HUES64 (cell line): ENCODE data around the gene DIS3L2.
"Not testable (repeated sequence)": the region's sequence is repeated elsewhere in the genome, so short reads cannot be mapped to it uniquely, and the experiment has no call there.

Experiments
- H3K27ac ChIP-seq: 2 replicates; pipeline ENCODE4 v1.7.0; 2013; ENCODE audit warnings: low read depth, low read length, inconsistent platforms
- H3K27me3 ChIP-seq: 2 replicates; pipeline ENCODE4 v1.6.1; 2013; ENCODE audit warnings: mild to moderate bottlenecking, low read length; ENCODE audit not compliant: insufficient read depth
- H3K36me3 ChIP-seq: 2 replicates; pipeline ENCODE4 v1.6.1; 2013; ENCODE audit warnings: mild to moderate bottlenecking, low read length; ENCODE audit not compliant: insufficient read depth
- H3K4me1 ChIP-seq: 2 replicates; pipeline ENCODE4 v1.6.1; 2013; ENCODE audit warnings: mild to moderate bottlenecking, low read length, moderate library complexity; ENCODE audit not compliant: insufficient read depth
- H3K4me3 ChIP-seq: 2 replicates; pipeline ENCODE4 v1.5.1; 2013; ENCODE audit warnings: mild to moderate bottlenecking, low read length, moderate library complexity
- H3K9ac ChIP-seq: 2 replicates; pipeline ENCODE4 v1.6.1; 2013; ENCODE audit warnings: mild to moderate bottlenecking, low read depth, low read length
- H3K9me3 ChIP-seq: 2 replicates; pipeline ENCODE4 v1.6.1; 2013; ENCODE audit warnings: low read depth, low read length; ENCODE audit not compliant: insufficient read depth
- WGBS: fragments of 150-250, 120-280 bp; methylation state at CpG from one replicate; pipeline ENCODE4 v1.1.7; 2013; ENCODE audit warnings: missing lambda C conversion rate; 5-methylcytosine and 5-hydroxymethylcytosine counted together

Gene DIS3L2

DNA sequence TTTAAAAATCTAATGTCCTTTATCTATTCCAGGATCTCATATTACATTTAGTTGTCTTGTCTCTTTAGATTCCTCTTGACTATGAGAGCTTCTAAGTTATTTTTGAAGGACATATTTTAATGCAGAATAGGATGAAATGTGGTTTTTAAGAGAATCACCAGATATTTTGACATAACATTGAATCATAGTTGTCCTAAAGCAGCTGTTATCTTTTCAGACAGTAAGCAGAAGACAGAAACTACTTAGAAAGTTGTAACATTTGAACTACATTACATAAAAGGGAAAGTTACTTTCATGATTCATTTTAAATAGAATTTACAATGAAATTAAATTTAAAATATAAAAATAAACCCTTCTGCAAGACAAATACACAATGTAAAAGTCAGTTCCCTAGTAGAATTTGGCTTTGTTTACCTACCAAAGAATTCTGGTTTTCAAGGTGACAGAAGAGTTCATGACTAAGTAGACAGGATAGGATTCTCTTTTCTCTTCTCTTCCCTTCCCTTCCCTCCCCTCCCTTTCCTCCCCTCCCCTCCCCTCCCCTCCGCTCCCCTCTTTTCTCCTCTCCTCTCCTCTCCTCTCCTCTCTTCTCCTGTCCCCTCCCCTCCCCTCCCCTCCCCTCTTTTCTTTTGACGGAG, 186.0 kb downstream of the DIS3L2 start:
- Histone ChIP-seq H3K9ac (no peak overlapping the region), H3K36me3 (no peaks in the 10 kb centered on the region), H3K4me1 (no peaks in the 10 kb centered on the region), H3K27me3 (no peaks in the 10 kb centered on the region), H3K9me3 (no peaks in the 10 kb centered on the region), H3K27ac (no peak overlapping the region), H3K4me3 (no peak overlapping the region)
- 67% methylated on average over 1 of the region's 2 CpGs for WGBS

DNA sequence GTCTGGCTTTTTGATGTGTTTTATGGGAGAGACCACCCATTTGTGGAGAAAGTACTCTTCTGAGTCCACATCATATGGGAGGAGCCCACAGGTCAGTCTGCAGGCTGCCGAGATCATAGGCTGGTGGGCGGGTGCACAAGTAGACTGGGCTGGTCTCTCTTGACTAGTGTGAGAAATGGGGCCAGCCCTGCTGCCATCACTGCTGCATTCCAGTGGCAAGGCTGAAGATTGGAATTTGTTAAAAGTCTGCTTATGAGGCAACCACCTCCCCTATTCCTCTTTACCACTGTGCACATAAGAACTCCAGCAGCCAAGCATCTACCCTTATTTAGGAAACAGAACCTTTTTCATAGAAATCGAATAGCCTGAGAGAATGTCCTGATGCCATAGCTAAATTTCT, 200.7 kb downstream of the DIS3L2 start:
- Histone ChIP-seq H3K9me3 (no peaks in the 10 kb centered on the region), H3K36me3 (peaks cover 22% of the 10 kb centered on the region), H3K4me1 (no peaks in the 10 kb centered on the region), H3K4me3 (no peak overlapping the region), H3K27me3 (no peaks in the 10 kb centered on the region), H3K27ac (no peak overlapping the region), H3K9ac (no peak overlapping the region)
- WGBS = 95% methylated on average over 3 of the region's 3 CpGs

DNA sequence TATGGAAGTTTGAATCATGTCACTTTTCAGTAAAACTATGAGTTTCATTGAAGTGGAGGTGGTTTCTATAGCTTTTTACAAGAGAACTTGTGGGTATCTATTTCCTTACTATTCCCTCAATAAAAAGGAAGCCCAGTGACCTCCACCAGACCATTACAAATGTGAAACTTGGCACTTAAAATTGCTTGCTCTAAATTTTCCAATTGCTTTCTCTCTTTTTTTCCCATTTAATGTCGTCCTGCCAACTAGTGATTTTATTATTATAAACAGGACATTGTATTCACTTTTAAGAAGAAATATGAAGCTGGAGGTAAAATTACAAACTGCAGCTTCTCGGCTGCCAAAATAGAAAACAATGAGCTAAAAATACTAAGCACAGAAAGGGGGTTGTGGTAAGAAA, 208.9 kb downstream of the DIS3L2 start:
- Histone ChIP-seq H3K27me3 (no peaks in the 10 kb centered on the region), H3K27ac (no peak overlapping the region), H3K4me1 (peaks cover 10% of the 10 kb centered on the region; the same call in 1 of the 2 replicates), H3K9ac (no peak overlapping the region), H3K4me3 (no peak overlapping the region), H3K9me3 (no peaks in the 10 kb centered on the region), H3K36me3 (no peaks in the 10 kb centered on the region)
- 100% methylated on average over 1 of the region's 2 CpGs for WGBS

DNA sequence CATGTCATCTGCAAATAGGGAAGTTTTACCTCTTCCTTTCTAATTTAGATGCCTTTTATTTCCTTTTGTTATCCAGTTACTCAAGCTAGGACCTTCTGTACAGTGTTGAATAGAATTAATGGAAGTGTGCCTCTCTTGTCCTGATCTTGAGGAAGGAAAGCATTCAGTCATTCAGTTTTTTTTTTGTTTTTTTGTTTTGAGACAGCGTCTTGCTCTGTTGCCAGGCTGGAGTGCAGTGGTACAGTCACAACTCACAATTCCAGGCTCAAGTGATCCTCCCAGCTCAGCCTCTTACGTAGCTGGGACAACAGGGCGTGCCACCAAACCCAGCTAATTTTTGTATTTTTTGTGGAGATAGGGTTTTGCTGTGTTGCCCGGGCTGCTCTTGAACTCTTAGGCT, 213.1 kb downstream of the DIS3L2 start:
- H3K27me3 ChIP-seq = no peaks in the 10 kb centered on the region
- no peaks in the 10 kb centered on the region for H3K9me3 ChIP-seq
- H3K4me3 ChIP-seq = no peak overlapping the region
- H3K4me1 ChIP-seq = peaks cover 10% of the 10 kb centered on the region; the same call in 1 of the 2 replicates
- H3K27ac ChIP-seq = no peak overlapping the region
- H3K9ac ChIP-seq = no peak overlapping the region
- no peaks in the 10 kb centered on the region for H3K36me3 ChIP-seq
- WGBS = 94% methylated on average over 4 of the region's 4 CpGs

DNA sequence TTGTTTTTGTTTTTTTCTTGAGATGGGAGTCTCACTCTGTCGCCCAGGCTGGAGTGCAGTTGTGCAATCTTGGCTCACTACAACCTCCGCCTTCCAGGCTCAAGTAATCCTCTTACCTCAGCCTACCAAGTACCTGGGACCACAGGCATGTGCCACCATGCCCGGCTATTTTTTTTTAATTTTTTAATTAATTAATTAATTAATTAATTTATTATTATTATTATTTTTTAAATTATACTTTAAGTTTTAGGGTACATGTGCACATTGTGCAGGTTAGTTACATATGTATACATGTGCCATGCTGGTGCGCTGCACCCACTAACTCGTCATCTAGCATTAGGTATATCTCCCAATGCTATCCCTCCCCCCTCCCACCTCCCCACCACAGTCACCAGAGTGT, 215.1 kb downstream of the DIS3L2 start:
- WGBS = 96% methylated on average over 2 of the region's 5 CpGs
- H3K9me3 ChIP-seq, H3K4me3 ChIP-seq, H3K27me3 ChIP-seq, H3K36me3 ChIP-seq, H3K9ac ChIP-seq, H3K4me1 ChIP-seq, H3K27ac ChIP-seq: not testable (repeated sequence)

DNA sequence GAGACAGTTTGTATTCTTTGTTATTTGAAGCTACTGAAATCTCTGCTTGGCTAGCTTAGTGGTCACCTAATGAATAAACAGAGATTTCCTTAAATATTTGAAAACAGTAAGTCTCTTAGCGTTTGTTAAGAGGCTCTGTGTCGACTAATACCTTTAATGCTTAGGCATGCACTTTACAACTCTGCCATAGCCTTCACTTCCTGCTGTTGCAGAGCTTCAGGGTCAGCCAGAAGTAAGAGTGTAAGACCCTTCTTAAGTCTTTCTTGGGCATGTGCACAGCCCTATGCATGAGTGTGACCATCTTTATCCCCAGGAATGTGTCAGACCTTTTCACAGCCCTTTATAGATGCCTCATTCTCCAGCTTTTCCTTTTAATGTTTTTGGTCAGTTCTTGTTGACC, 221.8 kb downstream of the DIS3L2 start:
- 80% methylated on average over 2 of the region's 2 CpGs for WGBS
- H3K4me3 ChIP-seq = no peak overlapping the region
- H3K4me1 ChIP-seq = no peaks in the 10 kb centered on the region

DNA sequence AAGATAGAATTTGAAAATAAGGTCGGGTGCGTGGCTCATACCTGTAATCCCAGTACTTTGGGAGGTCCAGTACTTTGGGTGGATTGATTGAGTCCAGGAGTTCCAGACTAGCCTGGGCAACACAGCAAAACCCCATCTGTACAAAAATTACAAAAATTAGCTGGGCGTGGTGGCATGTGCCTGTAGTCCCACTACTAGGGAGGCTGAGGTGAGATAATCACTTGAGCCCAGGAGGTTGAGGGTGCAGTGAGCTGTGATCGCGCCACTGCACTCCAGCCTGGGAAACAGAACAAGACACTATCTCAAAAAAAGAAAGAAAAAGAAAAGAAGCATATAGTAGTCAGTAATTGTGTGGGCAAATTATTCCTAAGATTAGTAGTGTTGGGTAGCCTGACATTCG, 222.8 kb downstream of the DIS3L2 start:
- H3K9me3 ChIP-seq = no peaks in the 10 kb centered on the region
- no peaks in the 10 kb centered on the region for H3K27me3 ChIP-seq
- H3K36me3 ChIP-seq = no peaks in the 10 kb centered on the region
- no peak overlapping the region for H3K27ac ChIP-seq
- H3K9ac ChIP-seq = no peak overlapping the region
- H3K4me1 ChIP-seq = no peaks in the 10 kb centered on the region
- H3K4me3 ChIP-seq = no peak overlapping the region
- 93% methylated on average over 4 of the region's 6 CpGs for WGBS

More for the DNA sequence above, 221.8 kb downstream of the DIS3L2 start:
- H3K27me3 ChIP-seq = no peaks in the 10 kb centered on the region
- H3K36me3 ChIP-seq = no peaks in the 10 kb centered on the region
- no peak overlapping the region for H3K27ac ChIP-seq
- H3K9ac ChIP-seq = no peak overlapping the region
- H3K9me3 ChIP-seq = no peaks in the 10 kb centered on the region

DNA sequence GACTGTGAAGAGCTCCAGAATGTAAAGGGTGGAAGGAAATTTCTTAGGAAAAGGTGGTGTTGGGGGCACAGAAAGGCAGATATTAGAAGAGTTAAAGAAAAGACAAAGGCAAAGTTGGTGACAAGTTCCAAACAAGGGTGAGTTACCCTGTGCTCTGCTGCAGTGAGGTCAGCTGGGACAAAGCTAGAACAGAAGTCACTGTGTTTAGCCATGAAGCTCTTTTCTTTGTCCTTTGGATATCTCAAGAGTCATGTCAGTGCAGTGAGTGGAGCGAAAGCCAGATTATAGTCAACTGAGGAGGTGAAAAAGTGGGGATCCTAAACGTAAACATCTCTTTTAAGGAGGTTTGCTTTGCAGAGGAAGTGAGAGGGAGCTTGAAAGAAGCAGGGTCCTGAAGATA, 229.3 kb downstream of the DIS3L2 start:
- 91% methylated on average over 2 of the region's 2 CpGs for WGBS
- Histone ChIP-seq H3K4me3 (no peak overlapping the region), H3K9me3 (no peaks in the 10 kb centered on the region), H3K27ac (no peak overlapping the region), H3K9ac (no peak overlapping the region), H3K36me3 (no peaks in the 10 kb centered on the region), H3K4me1 (0 out of 2 replicates have a peak, but pooled peaks cover 4% of the 10 kb centered on the region), H3K27me3 (no peaks in the 10 kb centered on the region)

DNA sequence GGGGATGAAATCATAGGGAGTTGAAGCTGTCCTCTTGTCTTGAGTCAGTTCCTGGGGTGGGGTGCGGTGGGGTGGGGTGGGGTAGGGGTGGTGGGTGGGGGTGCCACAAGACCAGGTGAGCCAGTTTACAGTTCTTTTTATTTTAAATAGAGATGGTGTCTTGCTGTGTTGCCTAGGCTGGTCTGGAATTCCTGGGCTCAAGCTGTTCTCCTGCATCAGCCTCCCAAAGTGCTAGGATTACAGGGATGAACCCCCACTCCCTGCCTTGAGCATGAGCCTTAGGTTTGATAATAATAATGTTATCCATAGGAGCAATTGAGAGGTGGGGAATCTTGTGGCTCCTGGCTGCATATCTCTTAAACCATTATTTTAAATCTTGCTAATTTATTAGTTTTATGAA, 234.0 kb downstream of the DIS3L2 start:
- 100% methylated on average over 1 of the region's 1 CpG for WGBS
- Histone ChIP-seq H3K27ac (no peak overlapping the region), H3K4me1 (peaks cover 19% of the 10 kb centered on the region), H3K9ac (no peak overlapping the region), H3K36me3 (no peaks in the 10 kb centered on the region), H3K4me3 (no peak overlapping the region), H3K27me3 (no peaks in the 10 kb centered on the region), H3K9me3 (no peaks in the 10 kb centered on the region)

DNA sequence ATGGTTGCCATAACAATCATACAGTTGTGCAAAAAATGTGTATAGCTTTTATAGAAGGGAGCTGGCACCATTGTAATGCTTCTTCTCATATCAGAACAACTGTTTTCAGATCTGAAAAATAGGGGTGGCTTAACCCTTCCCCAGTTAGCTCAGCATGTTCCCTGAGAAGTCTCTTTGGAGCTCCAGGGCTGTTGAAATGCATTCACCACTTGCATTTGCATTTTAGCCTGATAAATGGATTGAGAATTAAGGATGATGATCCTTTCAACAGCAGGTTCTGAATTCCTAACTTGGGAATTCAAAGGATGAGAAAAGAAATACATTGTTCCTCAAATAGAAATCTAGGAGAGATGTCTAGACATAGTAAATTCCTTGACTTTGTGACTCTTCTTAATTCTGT, 235.3 kb downstream of the DIS3L2 start:
- Histone ChIP-seq H3K27me3 (no peaks in the 10 kb centered on the region), H3K9ac (no peak overlapping the region), H3K4me1 (peaks cover 19% of the 10 kb centered on the region), H3K4me3 (no peak overlapping the region), H3K36me3 (no peaks in the 10 kb centered on the region), H3K27ac (peak overlapping the region; percentile 56; the same call in 1 of the 2 replicates), H3K9me3 (no peaks in the 10 kb centered on the region)

DNA sequence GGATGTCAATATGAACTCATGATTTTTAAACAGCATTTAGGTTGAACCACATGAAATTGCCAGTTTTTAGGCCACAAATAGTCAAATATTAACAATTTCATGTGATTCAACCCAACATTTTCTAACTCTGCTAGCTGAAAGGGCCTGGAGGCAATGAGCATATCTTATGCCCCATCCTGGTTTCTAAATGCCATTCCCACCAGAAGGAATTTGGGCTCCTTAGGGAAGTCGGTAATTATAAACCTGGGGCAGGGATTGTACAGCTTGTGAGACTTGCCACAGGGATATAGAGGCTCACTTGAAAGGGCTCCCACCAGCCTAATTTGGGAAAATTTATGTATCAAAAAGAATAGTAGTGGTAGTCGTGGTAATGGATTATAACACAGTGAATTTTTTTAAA, 238.7 kb downstream of the DIS3L2 start:
- H3K4me1 ChIP-seq = peaks cover 21% of the 10 kb centered on the region
- WGBS = 89% methylated on average over 2 of the region's 2 CpGs
- no peak overlapping the region for H3K4me3 ChIP-seq

More for the DNA sequence above, 238.7 kb downstream of the DIS3L2 start:
- no peaks in the 10 kb centered on the region for H3K27me3 ChIP-seq
- H3K36me3 ChIP-seq = no peaks in the 10 kb centered on the region
- H3K9me3 ChIP-seq = no peaks in the 10 kb centered on the region
- no peak overlapping the region for H3K27ac ChIP-seq
- no peak overlapping the region for H3K9ac ChIP-seq
